Psoas muscle (tissue), 8 donors: ENCODE measurements around the gene PTK6. TPM values are rescaled to one million over a fixed set of nuclear protein-coding genes. Genes with fewer than 3 reads are reported as not detected.

Source experiments
- ATAC-seq, 4 donors: fragments of 200-7000 bp; cut with Tn5 transposase; one replicate each; pipeline ENCODE4 v1.9.1; 2020; ENCODE audit warnings: moderate library complexity in 3 of 4, mild to moderate bottlenecking in 2 of 4
- DNase-seq, 2 donors: peaks; one replicate each; pipeline ENCODE4 v3.0.0-alpha.2; 2020
- H3K27ac ChIP-seq: fragments of 200-600 bp; one replicate; pipeline ENCODE4 v1.8.0; 2022
- H3K27me3 ChIP-seq, 3 donors: fragments of 200-600 bp in 1 of 3; one replicate each; pipeline versions ENCODE4 v1.6.1 to v1.8.0; 2013 to 2022; ENCODE audit warnings: low read length in 2 of 3, mild to moderate bottlenecking in 2 of 3, moderate library complexity in 1 of 3; ENCODE audit not compliant: insufficient read depth in 3 of 3
- H3K36me3 ChIP-seq, 2 donors: fragments of 200-600 bp in 1 of 2; one replicate each; pipeline versions ENCODE4 v1.6.1 to v1.8.0; 2013 to 2022; ENCODE audit warnings: low read depth in 1 of 2, mild to moderate bottlenecking in 1 of 2, moderate library complexity in 1 of 2; ENCODE audit not compliant: insufficient read depth in 1 of 2
- H3K4me1 ChIP-seq: fragments of 200-600 bp; one replicate; pipeline ENCODE4 v1.8.0; 2022
- H3K4me3 ChIP-seq: fragments of 200-600 bp; one replicate; pipeline ENCODE4 v1.8.0; 2022; ENCODE audit warnings: mild to moderate bottlenecking
- H3K9me3 ChIP-seq: fragments of 200-600 bp; one replicate; pipeline ENCODE4 v1.8.0; 2022
- WGBS, 3 donors: extraction: QIAGEN DNeasy Blood & Tissue Kit; methylation state at CpG; one replicate each; pipeline versions ENCODE4 v1.1.6 to v1.1.7; 2013; 5-methylcytosine and 5-hydroxymethylcytosine counted together
- intact Hi-C, 2 donors: fragments of 100-400 bp; cut with DNase I; formaldehyde crosslinking; loops; one replicate each; pipeline versions ENCODE4 v1.11.0 to v1.14.2; 2022
- polyA plus RNA-seq, 3 donors: library from polyadenylated mRNA; stranded (reverse); fragments of 200-250 nt; gene quantifications; one replicate each; pipeline ENCODE4 v1.2.3, GENCODE V29; 2013
- total RNA-seq, 4 donors: library from RNA; stranded (reverse); fragmentation: NEBNext Ultra II Directional in 2 of 4; extraction: Animal tissue kit (Norgen Biotek cat#: 25700) in 2 of 4; gene quantifications; one replicate each; pipeline versions ENCODE4 v1.2.1 to v1.2.4, GENCODE V29; 2021 to 2023
- TF ChIP-seq, protein P1 (sequence below): fragments of 200-600 bp; IDR thresholded peaks from one replicate; pipeline ENCODE4 v1.8.0; 2022; ENCODE audit warnings: antibody characterized with exemption
- donor health status: healthy with polysubstance abuse.
- donor health status: DM: no; HTN: no; CAD: no; lungs with moderate emphysema.
- donor health status: Bipolar disorder and iron deficiency.
- donor health status: healthy.
- donor health status: DM: yes; HTN: yes; CAD: no.
- donor health status: DM: no; HTN: no; CAD: no.
- donor health status: DM: no; HTN: no; CAD: no.
- donor health status: DM: yes; HTN: yes; CAD: no.

Gene PTK6
- total and polyA plus RNA-seq, 7 donors, result 0.04 to 0.06 (median 0.04) TPM; not detected in 4

DNA sequence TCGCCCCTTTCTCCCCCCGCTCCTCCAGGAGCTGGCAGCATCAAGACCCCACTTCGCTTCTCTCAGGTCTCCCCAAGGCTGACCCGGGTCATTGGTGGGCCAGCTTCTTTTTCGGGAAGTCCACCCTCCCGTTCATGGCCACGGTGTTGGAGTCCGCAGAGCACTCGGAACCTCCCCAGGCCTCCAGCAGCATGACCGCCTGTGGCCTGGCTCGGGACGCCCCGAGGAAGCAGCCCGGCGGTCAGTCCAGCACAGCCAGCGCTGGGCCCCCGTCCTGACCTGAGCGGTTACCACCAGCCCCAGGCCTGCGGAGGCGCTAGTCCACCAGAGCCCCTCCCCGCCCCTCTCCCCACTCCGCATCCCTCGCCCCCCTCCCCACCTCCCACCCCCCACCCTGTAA is 15.6 kb downstream of the PTK6 start:
- 46 to 49% (median 49%) methylated on average over 18 to 23 of the region's 23 CpGs for WGBS, 3 donors
- intact Hi-C loops, result loop anchor here in 1 of 2 donors (2.0 kb wide), 1 partner anchor 25 kb away; no protein-coding TSS in a partner anchor
- H3K9me3 ChIP-seq, result no peaks in the 10 kb centered on the region
- no peak overlapping the region for H3K27ac ChIP-seq
- H3K4me1 ChIP-seq, result peaks cover 19% of the 10 kb centered on the region
- peaks cover 0 to 18% of the 10 kb centered on the region in 2 donors for H3K36me3 ChIP-seq
- H3K4me3 ChIP-seq, result peak overlapping the region; percentile 80
- TF ChIP-seq, protein P1, sequence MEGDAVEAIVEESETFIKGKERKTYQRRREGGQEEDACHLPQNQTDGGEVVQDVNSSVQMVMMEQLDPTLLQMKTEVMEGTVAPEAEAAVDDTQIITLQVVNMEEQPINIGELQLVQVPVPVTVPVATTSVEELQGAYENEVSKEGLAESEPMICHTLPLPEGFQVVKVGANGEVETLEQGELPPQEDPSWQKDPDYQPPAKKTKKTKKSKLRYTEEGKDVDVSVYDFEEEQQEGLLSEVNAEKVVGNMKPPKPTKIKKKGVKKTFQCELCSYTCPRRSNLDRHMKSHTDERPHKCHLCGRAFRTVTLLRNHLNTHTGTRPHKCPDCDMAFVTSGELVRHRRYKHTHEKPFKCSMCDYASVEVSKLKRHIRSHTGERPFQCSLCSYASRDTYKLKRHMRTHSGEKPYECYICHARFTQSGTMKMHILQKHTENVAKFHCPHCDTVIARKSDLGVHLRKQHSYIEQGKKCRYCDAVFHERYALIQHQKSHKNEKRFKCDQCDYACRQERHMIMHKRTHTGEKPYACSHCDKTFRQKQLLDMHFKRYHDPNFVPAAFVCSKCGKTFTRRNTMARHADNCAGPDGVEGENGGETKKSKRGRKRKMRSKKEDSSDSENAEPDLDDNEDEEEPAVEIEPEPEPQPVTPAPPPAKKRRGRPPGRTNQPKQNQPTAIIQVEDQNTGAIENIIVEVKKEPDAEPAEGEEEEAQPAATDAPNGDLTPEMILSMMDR, result no peak
- H3K27me3 ChIP-seq, result no peaks in the 10 kb centered on the region
- ATAC-seq, result no peak
- DNase-seq, result peak; percentile 20 to 59

DNA sequence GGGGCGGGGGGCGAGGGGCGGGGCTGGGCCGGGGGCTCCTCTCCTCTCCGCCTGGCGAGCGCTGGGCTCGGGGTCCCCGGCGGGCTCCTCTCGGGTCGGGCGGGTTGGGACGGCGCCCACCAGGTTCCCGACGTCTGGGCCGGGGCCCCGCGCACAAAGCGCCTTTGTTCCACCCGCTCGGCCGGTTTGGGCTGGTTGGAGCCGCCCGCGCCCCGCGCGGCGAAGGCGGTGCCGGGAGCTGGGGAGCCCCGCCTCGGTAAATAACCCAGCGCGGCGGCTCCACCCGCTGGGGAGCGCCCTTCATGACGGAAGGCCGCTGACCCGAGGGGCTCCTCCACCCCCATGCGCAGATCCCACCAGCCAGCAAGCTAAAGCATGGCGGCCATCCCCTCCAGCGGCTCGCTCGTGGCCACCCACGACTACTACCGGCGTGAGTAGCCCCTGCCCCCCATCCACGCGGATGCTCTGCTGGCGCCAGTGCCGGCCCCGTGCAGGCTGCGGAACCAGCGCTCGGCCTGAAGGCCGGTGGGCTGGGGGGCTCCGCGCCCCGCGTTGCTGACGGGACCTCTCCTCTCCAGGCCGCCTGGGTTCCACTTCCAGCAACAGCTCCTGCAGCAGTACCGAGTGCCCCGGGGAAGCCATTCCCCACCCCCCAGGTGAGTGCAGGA is 16.1 kb downstream of the PTK6 start:
- peak; percentile 41 to 48 (median 42) for ATAC-seq

DNA sequence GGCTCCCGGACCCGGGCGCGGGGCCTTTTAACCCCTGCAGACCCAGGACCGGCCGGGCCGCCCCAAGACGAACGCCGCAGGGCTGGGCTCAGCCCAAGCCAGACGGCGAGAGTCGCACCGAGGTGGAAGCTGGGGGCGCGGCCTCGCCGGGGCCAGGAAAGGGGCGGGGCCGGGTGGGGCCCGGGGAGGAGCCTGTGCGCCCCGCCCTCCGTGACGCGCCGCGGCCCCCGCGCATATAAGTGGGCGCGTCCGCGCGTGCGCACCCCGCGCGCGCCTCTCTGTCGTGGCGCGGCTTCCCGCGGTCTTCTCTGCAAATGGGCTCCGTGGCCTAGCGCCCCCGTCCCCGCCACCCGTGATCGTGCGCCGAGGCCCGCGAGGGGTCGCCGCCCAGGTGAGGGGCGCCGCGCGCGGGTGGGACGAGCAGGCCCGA is 16.7 kb downstream of the PTK6 start, which contains the start of gene PPDPF:
Gene PPDPF (plus strand): TSS at position 262 of the 430 bp plus-strand sequence. CDS start 544 bp downstream, outside the sequence.
- H3K4me1 ChIP-seq, result peaks cover 19% of the 10 kb centered on the region
- intact Hi-C loops, result loop anchor here (1.0 to 2.0 kb wide), 2 partner anchors 24 kb away; no protein-coding TSS in a partner anchor
- TF ChIP-seq, protein P1, result no peak

More for the DNA sequence above, 16.1 kb downstream of the PTK6 start:
- Histone ChIP-seq H3K27ac (peak overlapping the region; percentile 87), H3K4me3 (peak overlapping the region; percentile 80), H3K27me3 (no peaks in the 10 kb centered on the region), H3K9me3 (no peaks in the 10 kb centered on the region), H3K4me1 (peaks cover 19% of the 10 kb centered on the region), H3K36me3 (peaks cover 0 to 18% of the 10 kb centered on the region in 2 donors)
- TF ChIP-seq, protein P1, result no peak
- 6 to 9% (median 6%) methylated on average over 53 to 68 of the region's 68 CpGs for WGBS, 3 donors
- peak; percentile 66 to 86 for DNase-seq
- intact Hi-C loops, result loop anchor here (1.0 to 2.0 kb wide), 2 partner anchors 24 to 25 kb away; no protein-coding TSS in a partner anchor

DNA sequence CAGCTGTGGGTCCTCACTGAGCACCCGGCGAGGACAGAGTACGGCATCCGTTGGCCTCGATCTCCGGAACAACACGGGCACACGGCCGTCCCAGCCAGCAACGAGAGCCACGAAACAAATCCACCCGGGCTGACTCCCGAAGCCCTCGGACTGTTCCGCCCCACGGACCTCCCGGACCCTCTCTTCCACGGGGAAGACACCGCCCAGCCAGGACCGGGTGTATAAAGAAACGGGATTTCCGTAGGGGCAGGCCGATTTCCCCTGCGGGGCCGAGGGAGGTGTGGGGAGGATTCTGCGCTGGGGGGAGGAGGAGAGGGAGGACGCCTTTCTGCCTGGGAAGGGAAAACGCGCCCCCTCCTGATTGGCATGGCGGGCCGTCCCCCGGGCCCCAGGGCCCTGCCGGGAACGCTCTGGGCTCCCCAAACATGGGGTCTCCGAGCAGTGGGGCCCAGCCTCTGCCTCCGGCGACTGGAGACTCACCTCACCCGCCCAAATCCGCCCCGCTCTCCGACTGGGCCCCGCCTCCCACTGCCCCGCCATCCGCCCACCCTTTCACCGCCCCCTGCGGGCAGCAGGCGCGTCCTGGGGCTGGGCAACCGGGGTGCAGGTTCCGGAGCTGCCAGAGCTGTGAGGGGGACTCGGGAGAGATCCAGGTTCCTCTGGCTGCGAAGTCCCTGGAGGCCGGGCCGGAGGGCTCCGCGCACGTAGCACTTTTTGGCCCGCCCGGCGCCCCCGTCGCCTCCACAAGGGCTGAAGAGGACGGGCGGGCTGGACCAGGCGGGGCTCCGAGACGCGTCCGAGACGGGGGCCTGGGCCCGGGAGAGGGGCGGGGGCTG is 17.3 kb downstream of the PTK6 start:
- Histone ChIP-seq H3K27ac (peak overlapping the region; percentile 87), H3K27me3 (no peaks in the 10 kb centered on the region), H3K36me3 (peaks cover 0 to 24% of the 10 kb centered on the region in 2 donors), H3K9me3 (no peaks in the 10 kb centered on the region), H3K4me3 (peak overlapping the region; percentile 80), H3K4me1 (peaks cover 19% of the 10 kb centered on the region)
- ATAC-seq (peak; percentile 63 to 79 (median 68)), DNase-seq (peak in 1 of 2 donors; percentile 78)
- 1 to 2% (median 1%) methylated on average over 43 to 72 of the region's 72 CpGs for WGBS, 3 donors
- intact Hi-C loops, result loop anchor here (1.0 to 2.0 kb wide), 2 partner anchors 23 to 24 kb away; no protein-coding TSS in a partner anchor
- TF ChIP-seq, protein P1, result peak; percentile 32

More for the DNA sequence above, 16.7 kb downstream of the PTK6 start, which contains the start of gene PPDPF:
- Histone ChIP-seq H3K36me3 (peaks cover 0 to 22% of the 10 kb centered on the region in 2 donors), H3K27me3 (no peaks in the 10 kb centered on the region), H3K27ac (peak within 1 kb of the TSS; percentile 87), H3K9me3 (no peaks in the 10 kb centered on the region), H3K4me3 (peak within 1 kb of the TSS; percentile 80)
- peak; percentile 91 to 94 (median 92) for ATAC-seq
- WGBS, 3 donors, result 0 to 1% (median 0%) methylated on average over 28 to 64 of the region's 64 CpGs
- DNase-seq, result peak; percentile 84 to 91
